CD4-positive, alpha-beta T cell treated with Interleukin-17A for 4 hours (primary cell): Measurements from ENCODE around the gene GMIP.
"Not testable (repeated sequence)": the region's sequence is repeated elsewhere in the genome, so short reads cannot be mapped to it uniquely, and the experiment has no call there.

Experiments used
- DNase-seq: peaks from one replicate; pipeline ENCODE4 v3.0.0-alpha.2; 2020; ENCODE audit warnings: mixed read lengths

Gene GMIP

GRCh38 chr19:19643158-19644053, at the start of gene GMIP:
GMIP (minus strand) TSS chr19:19643657; CDS start chr19:19643529, 128 bp downstream.
- peak; percentile 94 for DNase-seq

GRCh38 chr19:19691683-19692082, 48.2 kb upstream of the GMIP start:
- no peak for DNase-seq

GRCh38 chr19:19689023-19689422, 45.6 kb upstream of the GMIP start:
- not testable (repeated sequence) for DNase-seq

DNA sequence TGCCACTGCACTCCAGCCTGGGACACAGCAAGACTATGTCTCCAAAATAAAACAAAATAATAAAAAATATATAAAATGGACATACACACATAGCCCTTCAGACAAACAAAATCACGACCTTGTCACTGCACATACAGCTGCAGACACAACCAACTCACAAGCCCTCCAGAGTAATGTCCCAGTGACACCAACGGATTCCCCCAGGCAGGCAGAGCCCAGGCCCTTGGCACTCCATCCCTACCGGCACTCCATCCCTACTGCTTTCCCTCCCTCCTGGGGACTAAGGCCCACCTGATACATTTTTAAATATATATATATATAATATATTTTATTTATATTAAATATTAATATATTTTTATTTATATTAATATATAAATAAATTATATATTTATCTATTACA, 43.6 kb upstream of the GMIP start:
- DNase-seq, result no peak

- no peak for DNase-seq
Observed at GRCh38 chr19:19686580-19686979, 43.1 kb upstream of the GMIP start.

GRCh38 chr19:19686119-19686518, 42.7 kb upstream of the GMIP start:
- DNase-seq, result not testable (repeated sequence)

- no peak for DNase-seq
Observed at GRCh38 chr19:19679176-19680073, 36.0 kb upstream of the GMIP start.

DNA sequence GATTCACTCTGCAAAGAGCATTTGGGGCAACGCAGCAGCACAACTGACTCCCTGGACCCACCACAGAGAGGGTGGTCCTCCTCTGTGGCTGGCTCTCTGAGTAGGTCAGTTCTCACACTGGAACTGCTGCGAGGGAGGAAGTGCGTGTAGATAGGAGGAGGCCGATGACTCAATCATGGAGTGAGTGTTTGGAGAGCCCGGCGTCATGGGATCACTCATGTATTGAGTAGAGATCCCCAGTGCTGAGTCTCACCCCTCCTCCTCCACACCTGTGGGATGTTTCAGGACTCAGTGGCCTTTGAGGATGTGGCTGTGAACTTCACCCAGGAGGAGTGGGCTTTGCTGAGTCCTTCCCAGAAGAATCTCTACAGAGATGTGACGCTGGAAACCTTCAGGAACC, 34.1 kb upstream of the GMIP start:
- DNase-seq, result no peak

- DNase-seq, result no peak
Observed at GRCh38 chr19:19674315-19674714, 30.9 kb upstream of the GMIP start.

- no peak for DNase-seq
Observed at GRCh38 chr19:19672816-19673215, 29.4 kb upstream of the GMIP start.

- DNase-seq, result no peak
Observed at GRCh38 chr19:19670070-19670551, 26.7 kb upstream of the GMIP start.

GRCh38 chr19:19668230-19669012, 25.0 kb upstream of the GMIP start, which contains the start of gene ZNF101:
ZNF101 (plus strand) TSS chr19:19668839; CDS start chr19:19668964, 125 bp downstream.
- DNase-seq, result peak; percentile 95

DNA sequence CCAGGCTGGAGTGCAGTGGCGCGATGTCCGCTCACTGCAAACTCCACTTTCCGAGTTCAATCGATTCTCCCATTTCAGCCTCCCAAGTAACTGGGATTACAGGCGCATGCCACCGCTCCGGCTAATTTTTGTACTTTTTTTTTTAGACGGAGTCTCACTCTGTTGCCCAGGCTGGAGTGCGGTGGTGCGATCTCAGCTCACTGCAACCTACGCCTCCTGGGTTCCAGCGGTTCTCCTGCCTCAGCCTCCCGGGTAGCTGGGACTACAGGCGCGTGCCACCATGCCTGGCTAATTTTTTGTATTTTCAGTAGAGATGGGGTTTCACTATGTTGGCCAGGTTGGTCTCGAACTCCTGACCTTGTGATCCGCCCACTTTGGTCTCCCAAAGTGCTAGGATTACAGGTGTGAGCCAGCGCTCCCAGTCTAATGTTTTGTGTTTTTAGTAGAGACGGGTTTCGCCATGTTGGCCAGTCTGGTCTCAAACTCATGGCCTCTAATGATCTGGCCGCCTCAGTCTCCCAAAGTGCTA, 22.0 kb upstream of the GMIP start:
- not testable (repeated sequence) for DNase-seq

DNA sequence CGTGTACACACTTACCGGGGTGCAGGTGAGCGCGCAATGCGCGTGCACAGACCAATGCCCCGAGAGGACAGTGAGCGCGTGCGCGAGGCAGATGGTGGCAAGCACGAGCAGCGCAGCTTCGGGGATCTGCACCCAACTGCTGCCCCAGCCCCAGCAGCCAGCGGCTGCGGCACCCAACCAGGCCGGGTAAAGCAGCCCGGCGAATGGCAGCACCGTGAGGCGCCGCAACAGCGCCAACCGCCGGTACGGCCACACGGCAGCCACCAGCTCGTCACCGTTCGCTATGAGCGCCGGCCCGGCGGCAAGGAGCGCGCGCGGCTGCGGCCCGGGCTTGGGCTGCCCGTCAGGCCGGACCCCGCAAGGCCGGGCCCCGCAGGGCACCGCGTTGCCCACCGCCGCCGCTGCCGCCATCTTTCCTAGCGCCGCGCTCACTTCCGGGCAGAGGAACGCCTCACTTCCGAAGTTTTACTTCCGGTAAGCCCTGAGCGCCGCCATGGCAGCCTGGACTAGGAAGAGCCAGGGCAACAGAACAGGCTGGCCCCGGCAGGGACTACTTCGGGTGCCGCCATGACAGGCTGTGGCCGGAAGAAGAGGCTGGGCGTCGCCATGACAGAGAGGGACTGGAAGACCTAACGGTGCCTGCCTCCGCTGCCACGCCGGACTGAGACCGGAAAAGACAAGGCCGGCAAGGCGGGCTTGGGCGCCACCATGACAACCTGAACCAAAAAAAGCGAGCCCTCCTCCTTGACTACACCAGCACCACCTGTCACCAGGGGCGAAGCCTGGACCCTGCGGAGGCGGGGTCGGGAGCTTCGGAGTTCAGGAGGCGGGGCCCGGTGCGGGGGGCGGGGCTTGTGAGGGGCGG, 20.0 kb upstream of the GMIP start, which contains the start of gene ATP13A1:
Gene ATP13A1 (minus strand): TSS at position 421 of the 865 bp plus-strand sequence. CDS start 10 bp downstream, at position 411.
- peak; percentile 95 for DNase-seq

- no peak for DNase-seq
Observed at GRCh38 chr19:19662871-19663255, 19.4 kb upstream of the GMIP start.

GRCh38 chr19:19662344-19662743, 18.9 kb upstream of the GMIP start:
- DNase-seq, result no peak

GRCh38 chr19:19661675-19662251, 18.3 kb upstream of the GMIP start:
- no peak for DNase-seq

DNA sequence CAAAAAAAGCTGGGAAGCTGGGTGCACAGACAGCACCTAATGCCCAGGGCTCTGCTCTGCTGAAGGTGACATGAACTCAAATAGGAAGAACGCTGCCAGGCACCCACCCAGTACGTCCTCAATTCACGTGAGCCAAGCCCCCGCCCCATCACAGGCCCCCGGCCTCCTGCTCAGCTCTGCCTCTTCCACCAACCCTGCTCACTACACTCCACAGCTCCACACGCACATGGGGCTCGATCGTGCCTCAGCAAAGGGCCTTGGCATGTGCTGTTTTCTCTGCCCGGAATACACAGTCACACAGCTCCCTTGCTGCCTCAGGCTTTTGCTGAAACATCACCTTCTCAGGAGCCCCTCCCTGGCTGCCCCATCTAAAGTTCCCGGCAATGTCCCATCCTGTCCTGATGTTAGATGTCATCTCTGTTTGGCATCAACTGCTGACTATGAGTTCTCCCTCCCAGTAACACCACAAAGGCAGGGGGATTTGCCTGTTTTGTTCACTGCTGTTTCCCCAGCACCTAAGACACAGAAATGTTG, 17.8 kb upstream of the GMIP start:
- DNase-seq, result no peak

GRCh38 chr19:19659646-19660245, 16.3 kb upstream of the GMIP start:
- DNase-seq, result no peak

GRCh38 chr19:19657397-19657783, 13.9 kb upstream of the GMIP start:
- DNase-seq, result no peak
